Breast epithelium (tissue), 3 donors: ENCODE measurements around the gene TTC23.

ENCODE experiments used
- POLR2A ChIP-seq: fragments of 450-650 bp; IDR thresholded peaks from one replicate; pipeline ENCODE4 v1.6.1; 2016; ENCODE audit warnings: antibody characterized with exemption, mild to moderate bottlenecking, moderate library complexity
- POLR2AphosphoS5 ChIP-seq, 3 donors: sonication (generic); formaldehyde crosslinking; IDR thresholded peaks; one replicate each; pipeline ENCODE4 v1.6.1; 2017; ENCODE audit warnings: antibody characterized with exemption in 3 of 3

DNA sequence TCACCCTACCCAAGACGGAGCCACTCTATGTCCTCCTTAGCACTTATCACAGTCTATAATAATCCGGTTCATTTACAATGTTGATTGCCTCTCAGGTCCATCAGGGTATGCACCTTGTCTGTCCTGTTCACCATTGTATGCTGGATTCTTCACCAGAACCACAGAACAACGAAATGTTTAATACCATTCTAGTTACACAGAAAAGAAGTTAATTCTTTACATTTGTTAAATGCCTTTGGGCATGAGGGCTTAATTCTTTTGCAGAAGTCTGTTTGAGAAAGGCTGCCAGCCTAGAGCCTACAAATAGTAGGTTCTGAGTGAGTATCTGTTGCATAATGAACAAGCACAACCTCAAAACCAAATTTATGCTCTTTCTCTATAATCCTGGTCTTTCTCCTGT, 22.6 kb downstream of the TTC23 start:
- TF ChIP-seq POLR2A, result no peak
- no peak for TF ChIP-seq POLR2AphosphoS5 (IDR thresholded peaks at IDR 0.05)
